GM10266 (cell line): ENCODE data around the gene HCRT.

ENCODE experiments used
- DNase-seq: peaks from one replicate; pipeline ENCODE4 v3.0.0; 2012; ENCODE audit errors: extremely low spot score
- CTCF ChIP-seq: IDR thresholded peaks from 2 replicates; pipeline ENCODE4 v1.5.1; 2012; ENCODE audit warnings: mild to moderate bottlenecking, low read depth; ENCODE audit not compliant: control insufficient read depth, insufficient read depth; ENCODE audit errors: missing control alignments

The HCRT gene

DNA sequence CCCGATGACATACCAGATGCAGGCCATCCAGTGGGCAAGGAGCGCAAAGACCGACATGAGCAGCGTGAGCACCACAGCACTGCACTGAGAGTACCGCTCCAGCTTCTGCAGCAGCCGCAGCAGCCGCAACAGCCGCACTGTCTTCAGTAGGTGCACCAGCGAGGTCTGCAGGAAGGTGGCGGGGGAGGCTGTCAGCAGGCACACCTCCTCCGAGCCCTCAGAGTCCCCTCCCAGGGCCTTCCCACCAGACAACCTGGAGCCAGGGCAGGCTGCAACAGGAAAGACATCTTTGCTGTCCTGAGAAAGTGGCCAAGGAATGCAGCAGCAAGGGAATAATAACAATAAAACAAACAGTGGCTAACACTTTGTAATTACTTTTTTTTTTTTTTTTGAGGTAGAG lies 13.4 kb downstream of the HCRT start:
- TF ChIP-seq CTCF = no peak
- no peak for DNase-seq

DNA sequence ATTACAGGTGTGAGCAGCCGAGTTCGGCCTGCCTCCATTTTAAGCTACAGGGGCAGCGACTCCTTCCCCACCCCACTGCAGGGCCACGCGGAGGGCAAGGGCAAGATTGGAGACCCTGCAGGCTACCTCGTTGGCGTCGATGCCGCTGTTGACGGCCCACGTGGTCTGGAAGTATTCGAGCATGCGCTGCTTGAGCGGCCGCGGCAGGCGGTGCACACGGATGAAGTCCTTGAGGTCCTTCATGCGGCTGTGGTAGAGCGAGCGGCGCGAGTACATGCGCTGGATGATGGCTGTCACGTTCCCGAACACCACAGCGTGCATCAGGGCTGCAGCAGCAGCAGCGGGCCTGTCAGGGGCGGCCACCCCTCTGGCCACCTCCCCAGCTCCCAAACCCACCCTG lies 15.9 kb downstream of the HCRT start:
- no peak for DNase-seq
- TF ChIP-seq CTCF = no peak

- no peak for TF ChIP-seq CTCF
- no peak for DNase-seq
Observed at GRCh38 chr17:42167807-42168206, 17.4 kb downstream of the HCRT start.

DNA sequence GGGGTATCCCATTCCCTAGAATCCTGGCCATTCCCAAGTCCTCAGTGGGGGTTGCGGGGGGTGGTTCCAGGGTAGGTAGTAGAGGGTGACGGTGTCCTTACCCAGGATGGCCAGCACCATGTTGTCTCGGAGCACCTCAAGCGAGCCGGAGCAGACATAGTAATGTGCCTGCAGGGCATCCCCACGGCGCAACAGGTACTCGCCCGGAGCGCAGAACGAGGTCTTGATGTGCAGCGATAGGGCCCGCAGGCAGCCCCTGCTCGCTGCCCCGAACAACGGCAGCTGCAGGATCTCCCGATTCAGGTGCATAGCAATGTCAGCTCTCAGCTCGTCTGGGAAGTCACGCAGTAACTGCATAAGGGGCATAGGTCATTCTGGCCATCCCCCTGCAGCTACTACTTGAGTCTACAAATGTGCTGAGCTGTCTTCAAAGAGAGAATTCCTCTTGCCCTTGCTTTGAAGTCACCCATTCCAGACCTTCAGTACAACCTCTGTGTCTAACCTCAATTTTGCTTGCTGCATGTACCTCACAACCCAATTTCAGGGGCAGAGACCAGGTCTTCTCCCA lies 19.0 kb downstream of the HCRT start:
- TF ChIP-seq CTCF = no peak
- DNase-seq = no peak

DNA sequence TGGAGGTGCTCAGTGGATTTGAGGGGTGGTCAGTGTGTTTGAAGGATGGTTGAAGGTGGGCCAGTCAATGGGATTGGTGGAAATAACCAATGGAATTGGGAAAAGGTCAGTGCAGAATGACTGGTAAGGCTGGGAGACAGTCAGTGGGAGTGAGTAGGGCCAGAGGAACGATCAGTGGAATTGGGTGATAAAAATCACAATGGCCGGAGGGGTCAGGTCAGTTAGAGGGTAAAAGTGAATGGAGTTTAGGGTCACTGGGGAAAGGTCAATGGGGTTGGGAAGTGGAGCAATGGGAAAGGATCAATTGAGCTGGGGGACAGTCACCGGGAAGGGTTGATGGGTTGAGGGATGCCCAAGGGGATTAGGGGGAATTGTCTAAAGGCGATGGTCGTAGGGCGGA lies 19.5 kb downstream of the HCRT start:
- DNase-seq = no peak
- no peak for TF ChIP-seq CTCF

GRCh38 chr17:42163696-42164407 lies 21.4 kb downstream of the HCRT start:
- TF ChIP-seq CTCF = no peak
- DNase-seq = no peak

- peak; percentile 51 for TF ChIP-seq CTCF
- peak; percentile 61 for DNase-seq
Observed at GRCh38 chr17:42163113-42163512, 22.1 kb downstream of the HCRT start.
